ENCODE data around the gene LTA.

Gene LTA

GRCh38 chr6:31572041-31572911 is at the start of gene LTA:
TSS of gene LTA (plus strand) at chr6:31572289. CDS start at chr6:31572743, 454 bp downstream.
- DNase-seq: peak; percentile 82

- no peak for DNase-seq
Measured at GRCh38 chr6:31525553-31525931, 46.5 kb upstream of the LTA start.

- no peak for DNase-seq
Measured at GRCh38 chr6:31525932-31526591, 46.0 kb upstream of the LTA start.

GRCh38 chr6:31528307-31528777 is 43.7 kb upstream of the LTA start:
- no peak for DNase-seq

- DNase-seq: no peak
Measured at GRCh38 chr6:31528821-31529328, 43.2 kb upstream of the LTA start, which contains the start of gene MCCD1. TSS of gene MCCD1 (plus strand) at chr6:31528962. CDS start at chr6:31529015, 53 bp downstream.

GRCh38 chr6:31529329-31530150 is 42.5 kb upstream of the LTA start:
- DNase-seq: no peak

- no peak for DNase-seq
Measured at GRCh38 chr6:31530659-31531058, 41.4 kb upstream of the LTA start.

- no peak for DNase-seq
Measured at GRCh38 chr6:31531162-31531561, 40.9 kb upstream of the LTA start.

GRCh38 chr6:31531771-31532643 is 40.1 kb upstream of the LTA start:
- DNase-seq: no peak

- DNase-seq: no peak
Measured at GRCh38 chr6:31532644-31533454, 39.2 kb upstream of the LTA start.

- no peak for DNase-seq
Measured at GRCh38 chr6:31533455-31533841, 38.6 kb upstream of the LTA start.

GRCh38 chr6:31534011-31534410 is 38.1 kb upstream of the LTA start:
- no peak for DNase-seq

GRCh38 chr6:31534521-31535040 is 37.5 kb upstream of the LTA start:
- DNase-seq: no peak

GRCh38 chr6:31535538-31536324 is 36.4 kb upstream of the LTA start:
- DNase-seq: no peak

GRCh38 chr6:31538805-31539400 is 33.2 kb upstream of the LTA start:
- DNase-seq: peak; percentile 44

GRCh38 chr6:31540640-31541039 is 31.4 kb upstream of the LTA start:
- DNase-seq: no peak

GRCh38 chr6:31541059-31541657 is 30.9 kb upstream of the LTA start:
- DNase-seq: peak; percentile 85

GRCh38 chr6:31541658-31542521 is 30.2 kb upstream of the LTA start, which contains the start of gene DDX39B:
TSS of gene DDX39B (minus strand) at chr6:31542003. CDS start at chr6:31540532, 1,471 bp downstream.
- peak; percentile 96 for DNase-seq

Measured in CD4-positive, alpha-beta T cell treated with Interleukin-10 for 1 hour (primary cell).